GM23338 (cell line): Measurements from ENCODE around the gene COL9A2.

ENCODE experiments used
- EZH2 ChIP-seq: fragments of 200-600 bp; sonication (generic); IDR thresholded peaks from one replicate; pipeline ENCODE4 v1.8.0; 2017; ENCODE audit warnings: antibody characterized with exemption, mild to moderate bottlenecking, low read depth; ENCODE audit not compliant: unreplicated experiment
- TF ChIP-seq, protein P1 (sequence below), 2 experiments: fragments of 200-600 bp in 1 of 2; sonication (generic) in 1 of 2; conservative IDR thresholded peaks; 2 replicates each; pipeline versions ENCODE4 v1.5.1 to v1.6.1; 2016 to 2017; ENCODE audit warnings: antibody characterized with exemption in 2 of 2, low read depth in 2 of 2, mild to moderate bottlenecking in 2 of 2, moderate library complexity in 1 of 2

- TF ChIP-seq, protein P1, sequence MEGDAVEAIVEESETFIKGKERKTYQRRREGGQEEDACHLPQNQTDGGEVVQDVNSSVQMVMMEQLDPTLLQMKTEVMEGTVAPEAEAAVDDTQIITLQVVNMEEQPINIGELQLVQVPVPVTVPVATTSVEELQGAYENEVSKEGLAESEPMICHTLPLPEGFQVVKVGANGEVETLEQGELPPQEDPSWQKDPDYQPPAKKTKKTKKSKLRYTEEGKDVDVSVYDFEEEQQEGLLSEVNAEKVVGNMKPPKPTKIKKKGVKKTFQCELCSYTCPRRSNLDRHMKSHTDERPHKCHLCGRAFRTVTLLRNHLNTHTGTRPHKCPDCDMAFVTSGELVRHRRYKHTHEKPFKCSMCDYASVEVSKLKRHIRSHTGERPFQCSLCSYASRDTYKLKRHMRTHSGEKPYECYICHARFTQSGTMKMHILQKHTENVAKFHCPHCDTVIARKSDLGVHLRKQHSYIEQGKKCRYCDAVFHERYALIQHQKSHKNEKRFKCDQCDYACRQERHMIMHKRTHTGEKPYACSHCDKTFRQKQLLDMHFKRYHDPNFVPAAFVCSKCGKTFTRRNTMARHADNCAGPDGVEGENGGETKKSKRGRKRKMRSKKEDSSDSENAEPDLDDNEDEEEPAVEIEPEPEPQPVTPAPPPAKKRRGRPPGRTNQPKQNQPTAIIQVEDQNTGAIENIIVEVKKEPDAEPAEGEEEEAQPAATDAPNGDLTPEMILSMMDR (conservative IDR thresholded peaks at IDR 0.05; ENCODE audit: low read depth in 2 of 2): no peak
- TF ChIP-seq EZH2: no peak
These were observed 2.9 kb downstream of the COL9A2 start for GRCh38 chr1:40313958-40314720.
